ENCODE results near the gene ATG9B.

DNA sequence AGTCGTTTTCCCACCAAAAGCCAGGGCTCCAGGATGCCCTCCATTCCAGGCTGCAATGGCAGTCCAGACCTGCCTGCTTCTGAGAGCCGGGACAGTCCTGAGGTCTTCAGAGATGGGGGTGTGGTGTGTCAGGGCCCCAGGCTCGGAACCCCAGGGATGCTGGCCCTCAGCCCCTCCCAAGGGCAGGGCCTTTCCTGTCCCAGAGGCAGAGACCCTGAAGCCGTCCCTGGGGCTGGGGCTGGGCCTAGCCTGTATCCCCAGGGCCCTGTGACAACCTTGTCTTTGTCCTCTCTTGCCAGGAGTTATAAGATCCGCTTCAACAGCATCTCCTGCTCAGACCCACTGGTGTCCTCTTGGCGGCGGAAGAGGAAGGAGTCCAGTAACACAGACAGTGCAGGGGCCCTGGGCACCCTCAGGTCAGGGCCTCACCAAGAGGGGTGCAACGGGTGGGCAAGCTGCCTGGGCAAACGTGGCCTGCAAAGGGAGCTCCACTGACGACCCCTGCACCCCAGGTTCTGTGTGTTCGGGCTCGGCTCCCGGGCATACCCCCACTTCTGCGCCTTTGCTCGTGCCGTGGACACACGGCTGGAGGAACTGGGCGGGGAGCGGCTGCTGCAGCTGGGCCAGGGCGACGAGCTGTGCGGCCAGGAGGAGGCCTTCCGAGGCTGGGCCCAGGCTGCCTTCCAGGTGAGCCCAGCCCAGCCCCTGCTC, 17.5 kb downstream of the ATG9B start:
- no peak for TF ChIP-seq CTCF (IDR thresholded peaks at IDR 0.05)
- TF ChIP-seq POLR2AphosphoS5 (IDR thresholded peaks at IDR 0.05) = no peak
- no peak for TF ChIP-seq POLR2A (IDR thresholded peaks at IDR 0.05)
- no peak for TF ChIP-seq EP300 (IDR thresholded peaks at IDR 0.05)

Data from gastroesophageal sphincter (tissue), 3 donors.